Glutamatergic neuron (in vitro differentiated cells): Measurements from ENCODE around the gene MGAT2. TPM values are rescaled to one million over a fixed set of nuclear protein-coding genes. Genes with fewer than 3 reads are reported as not detected.
"Not testable (repeated sequence)": the region's sequence is repeated elsewhere in the genome, so short reads cannot be mapped to it uniquely, and the experiment has no call there.

Source experiments
- DNase-seq: peaks from one replicate; pipeline ENCODE4 v3.0.0; 2022
- H3K27ac Mint-ChIP-seq: one replicate; pipeline ENCODE4 v1.8.0; 2020; ENCODE audit warnings: mild to moderate bottlenecking, mixed read lengths, inconsistent platforms; ENCODE audit not compliant: unreplicated experiment
- H3K27me3 Mint-ChIP-seq: one replicate; pipeline ENCODE4 v1.8.0; 2020; ENCODE audit warnings: mild to moderate bottlenecking, moderate library complexity, mixed read lengths, inconsistent platforms; ENCODE audit not compliant: unreplicated experiment
- H3K36me3 Mint-ChIP-seq: one replicate; pipeline ENCODE4 v1.8.0; 2020; ENCODE audit warnings: mild to moderate bottlenecking, mixed read lengths, inconsistent platforms; ENCODE audit not compliant: unreplicated experiment
- H3K4me1 Mint-ChIP-seq: one replicate; pipeline ENCODE4 v1.8.0; 2020; ENCODE audit warnings: mild to moderate bottlenecking, low read depth, mixed read lengths, inconsistent platforms; ENCODE audit not compliant: unreplicated experiment
- H3K4me3 Mint-ChIP-seq: one replicate; pipeline ENCODE4 v1.8.0; 2020; ENCODE audit warnings: mild to moderate bottlenecking, mixed read lengths, inconsistent platforms; ENCODE audit not compliant: unreplicated experiment
- H3K9me3 Mint-ChIP-seq: one replicate; pipeline ENCODE4 v1.8.0; 2020; ENCODE audit warnings: mild to moderate bottlenecking, moderate library complexity, mixed read lengths, inconsistent platforms; ENCODE audit not compliant: unreplicated experiment
- CTCF ChIP-seq: fragments of 200-600 bp; sonication (generic); IDR thresholded peaks from one replicate; pipeline ENCODE4 v1.5.0; 2021; ENCODE audit not compliant: partially characterized antibody, unreplicated experiment
- total RNA-seq: library from RNA; stranded (reverse); fragmentation: NEBNext Ultra II Directional; extraction: Animal tissue kit (Norgen Biotek cat#: 25700); gene quantifications from one replicate; pipeline ENCODE4 v1.2.1, GENCODE V29; 2021; ENCODE audit not compliant: unreplicated experiment

MGAT2 gene
- total RNA-seq, 1 donor from 2014 or later: 20.6 TPM

DNA sequence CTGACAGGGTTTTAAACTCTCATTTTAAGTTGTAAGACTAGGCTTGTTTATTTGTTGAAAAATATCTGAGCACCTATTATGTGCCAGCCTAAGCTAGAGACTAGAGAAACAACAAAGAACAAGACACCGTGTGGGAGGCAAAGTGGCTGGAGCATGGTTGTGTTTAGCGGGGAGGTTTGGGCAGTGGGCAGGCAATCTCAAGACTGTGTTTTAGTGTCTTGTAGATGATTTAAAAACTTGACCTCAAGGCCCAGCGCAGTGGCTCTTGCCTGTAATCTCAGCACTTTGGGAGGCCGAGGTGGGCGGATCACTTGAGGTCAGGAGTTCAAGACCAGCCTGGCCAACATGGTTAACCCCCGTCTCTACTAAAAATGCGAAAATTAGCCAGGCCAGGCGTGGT lies 7.9 kb upstream of the MGAT2 start:
- no peak overlapping the region for H3K4me3 Mint-ChIP-seq
- DNase-seq: no peak
- no peaks in the 10 kb centered on the region for H3K4me1 Mint-ChIP-seq
- H3K36me3 Mint-ChIP-seq: no peaks in the 10 kb centered on the region
- no peaks in the 10 kb centered on the region for H3K27me3 Mint-ChIP-seq
- TF ChIP-seq CTCF: no peak
- no peak overlapping the region for H3K27ac Mint-ChIP-seq
- H3K9me3 Mint-ChIP-seq: no peaks in the 10 kb centered on the region

GRCh38 chr14:49614196-49614595 lies 6.4 kb upstream of the MGAT2 start:
- H3K4me3 Mint-ChIP-seq: no peak overlapping the region
- no peak for TF ChIP-seq CTCF
- no peak overlapping the region for H3K27ac Mint-ChIP-seq
- no peaks in the 10 kb centered on the region for H3K36me3 Mint-ChIP-seq
- no peaks in the 10 kb centered on the region for H3K9me3 Mint-ChIP-seq
- DNase-seq: no peak
- no peaks in the 10 kb centered on the region for H3K27me3 Mint-ChIP-seq
- no peaks in the 10 kb centered on the region for H3K4me1 Mint-ChIP-seq

- Mint-ChIP-seq H3K9me3 (peaks cover 3% of the 10 kb centered on the region), H3K4me3 (no peak overlapping the region), H3K27ac (no peak overlapping the region), H3K36me3 (no peaks in the 10 kb centered on the region), H3K27me3 (no peaks in the 10 kb centered on the region), H3K4me1 (no peaks in the 10 kb centered on the region)
- TF ChIP-seq CTCF: no peak
- no peak for DNase-seq
Observed at GRCh38 chr14:49615776-49616175, 4.8 kb upstream of the MGAT2 start.

DNA sequence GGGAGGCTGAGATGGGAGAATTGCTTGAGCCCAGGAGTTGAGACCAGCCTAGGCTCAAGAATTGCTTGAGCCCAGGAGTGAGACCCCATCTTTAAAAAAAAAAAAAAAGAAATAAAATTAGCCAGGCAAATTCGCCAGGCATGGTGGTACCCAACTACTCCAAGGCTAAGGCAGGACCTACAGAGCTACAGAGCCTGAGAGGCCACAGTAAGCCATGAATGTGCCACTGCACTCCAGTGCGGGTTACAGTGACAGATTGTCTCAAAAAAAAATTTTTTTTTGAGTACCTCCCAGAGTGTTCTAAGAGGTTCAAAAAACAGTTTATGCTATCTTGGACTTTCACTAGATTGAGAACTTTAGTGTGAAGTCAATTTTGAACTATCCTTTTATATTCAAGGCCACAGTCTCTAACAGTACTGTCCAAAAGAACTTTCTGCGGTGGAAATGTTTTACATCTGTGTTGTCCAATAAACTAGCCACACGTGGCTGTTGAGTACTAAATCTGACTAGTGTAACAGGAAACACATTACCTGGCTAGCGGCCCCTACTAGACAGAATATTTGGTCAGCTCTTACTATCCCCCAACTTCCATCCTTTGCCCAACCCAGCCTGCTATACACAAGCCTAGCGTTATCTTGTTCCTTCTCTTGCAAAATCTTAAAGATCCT lies 2.6 kb upstream of the MGAT2 start:
- peaks cover 3% of the 10 kb centered on the region for H3K27me3 Mint-ChIP-seq
- no peak overlapping the region for H3K27ac Mint-ChIP-seq
- DNase-seq: no peak
- H3K4me1 Mint-ChIP-seq: peaks cover 5% of the 10 kb centered on the region
- H3K9me3 Mint-ChIP-seq: peaks cover 3% of the 10 kb centered on the region
- no peaks in the 10 kb centered on the region for H3K36me3 Mint-ChIP-seq
- no peak for TF ChIP-seq CTCF
- peak overlapping the region; percentile 36 for H3K4me3 Mint-ChIP-seq

- not testable (repeated sequence) for H3K36me3 Mint-ChIP-seq, H3K27me3 Mint-ChIP-seq, DNase-seq, H3K9me3 Mint-ChIP-seq, H3K4me1 Mint-ChIP-seq
- Mint-ChIP-seq H3K4me3 (peak overlapping the region; percentile 97), H3K27ac (peak overlapping the region; percentile 98)
Observed at GRCh38 chr14:49619273-49619672, 1.3 kb upstream of the MGAT2 start.

DNA sequence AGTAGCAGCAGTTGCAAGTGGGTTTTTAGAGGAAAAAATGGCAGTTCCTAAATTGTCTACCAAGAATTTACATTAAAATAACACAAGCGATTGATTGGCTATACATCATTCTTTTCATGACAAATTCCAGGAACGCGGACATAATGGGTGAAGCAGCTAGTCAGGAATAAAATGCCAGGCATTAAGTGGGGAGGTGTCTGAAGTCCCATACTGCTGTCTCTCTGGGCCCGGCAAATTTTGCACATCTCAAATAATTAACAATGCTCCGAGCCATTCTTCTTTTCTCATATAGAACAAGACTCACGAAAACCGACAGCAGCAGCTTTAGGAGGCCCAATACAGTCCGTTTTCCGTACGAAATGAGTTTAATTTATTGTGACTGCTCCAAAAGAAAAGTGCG lies 869 bp upstream of the MGAT2 start:
- peak overlapping the region; percentile 97 for H3K4me3 Mint-ChIP-seq
- H3K4me1 Mint-ChIP-seq: peaks cover 5% of the 10 kb centered on the region
- peaks cover 3% of the 10 kb centered on the region for H3K27me3 Mint-ChIP-seq
- peak overlapping the region; percentile 98 for H3K27ac Mint-ChIP-seq
- DNase-seq: no peak
- no peaks in the 10 kb centered on the region for H3K36me3 Mint-ChIP-seq
- H3K9me3 Mint-ChIP-seq: peaks cover 3% of the 10 kb centered on the region
- no peak for TF ChIP-seq CTCF
